ENCODE measurements around the gene CAPG.
A peak's percentile ranks its signal among the peaks of the same experiment; 100 is the strongest.
"Not testable (repeated sequence)": the region's sequence is repeated elsewhere in the genome, so short reads cannot be mapped to it uniquely, and the experiment has no call there.

CAPG gene

GRCh38 chr2:85420536-85421259, 10.5 kb upstream of the CAPG start:
- peak; percentile 93 for DNase-seq

- no peak for DNase-seq
Measured at GRCh38 chr2:85419009-85419675, 9.0 kb upstream of the CAPG start.

DNA sequence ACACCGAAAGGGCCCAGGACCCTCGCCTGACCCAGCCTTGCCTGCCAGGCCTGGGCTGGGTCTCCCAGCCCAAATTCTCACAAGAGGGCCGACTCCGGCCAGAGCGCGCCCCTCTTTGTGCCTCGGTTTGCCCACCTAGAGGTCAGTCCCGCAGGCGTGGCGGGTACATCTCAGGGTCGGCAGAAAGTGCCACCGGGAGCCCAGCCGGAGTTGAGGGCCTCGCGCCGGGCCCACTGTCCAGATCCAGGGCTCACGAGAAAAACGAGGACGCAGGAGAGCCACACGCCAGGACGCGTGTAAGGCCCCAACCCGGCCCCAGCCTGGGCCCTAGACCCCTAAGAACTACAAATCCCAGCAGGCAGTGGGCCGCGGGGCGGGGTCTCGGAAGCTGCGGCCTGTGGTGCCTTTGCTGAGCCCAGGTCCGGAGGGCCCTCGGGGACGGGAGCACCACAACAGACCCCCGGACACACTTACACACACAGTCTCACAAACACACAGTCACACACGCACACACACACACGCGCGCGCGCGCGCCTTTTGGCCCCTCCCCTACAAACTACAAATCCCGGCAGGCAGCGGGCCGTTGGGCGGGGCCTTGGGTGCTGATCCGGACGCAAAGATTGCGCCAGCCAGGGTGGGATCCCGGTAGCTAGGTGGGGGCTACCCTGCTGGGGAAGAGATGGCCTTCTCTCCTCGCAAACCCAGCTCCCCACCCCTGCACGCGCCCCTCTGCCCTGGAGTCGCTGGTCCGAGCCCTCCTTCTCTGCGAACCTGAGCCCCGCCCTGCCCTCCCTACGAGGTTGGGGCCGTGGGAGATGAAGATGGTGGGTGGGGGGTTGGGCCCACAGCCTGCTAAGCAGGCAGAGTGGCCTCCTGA, 8.2 kb upstream of the CAPG start, which contains the start of gene SH2D6:
TSS of gene SH2D6 (plus strand) at position 583 of the 877 bp plus-strand sequence. CDS start 10,752 bp downstream, outside the sequence.
- peak; percentile 94 for DNase-seq

- no peak for DNase-seq
Measured at GRCh38 chr2:85415980-85416650, 5.9 kb upstream of the CAPG start.

- DNase-seq: peak; percentile 74
Measured at GRCh38 chr2:85414761-85415553, 4.8 kb upstream of the CAPG start.

GRCh38 chr2:85414421-85414759, 4.2 kb upstream of the CAPG start:
- not testable (repeated sequence) for DNase-seq

DNA sequence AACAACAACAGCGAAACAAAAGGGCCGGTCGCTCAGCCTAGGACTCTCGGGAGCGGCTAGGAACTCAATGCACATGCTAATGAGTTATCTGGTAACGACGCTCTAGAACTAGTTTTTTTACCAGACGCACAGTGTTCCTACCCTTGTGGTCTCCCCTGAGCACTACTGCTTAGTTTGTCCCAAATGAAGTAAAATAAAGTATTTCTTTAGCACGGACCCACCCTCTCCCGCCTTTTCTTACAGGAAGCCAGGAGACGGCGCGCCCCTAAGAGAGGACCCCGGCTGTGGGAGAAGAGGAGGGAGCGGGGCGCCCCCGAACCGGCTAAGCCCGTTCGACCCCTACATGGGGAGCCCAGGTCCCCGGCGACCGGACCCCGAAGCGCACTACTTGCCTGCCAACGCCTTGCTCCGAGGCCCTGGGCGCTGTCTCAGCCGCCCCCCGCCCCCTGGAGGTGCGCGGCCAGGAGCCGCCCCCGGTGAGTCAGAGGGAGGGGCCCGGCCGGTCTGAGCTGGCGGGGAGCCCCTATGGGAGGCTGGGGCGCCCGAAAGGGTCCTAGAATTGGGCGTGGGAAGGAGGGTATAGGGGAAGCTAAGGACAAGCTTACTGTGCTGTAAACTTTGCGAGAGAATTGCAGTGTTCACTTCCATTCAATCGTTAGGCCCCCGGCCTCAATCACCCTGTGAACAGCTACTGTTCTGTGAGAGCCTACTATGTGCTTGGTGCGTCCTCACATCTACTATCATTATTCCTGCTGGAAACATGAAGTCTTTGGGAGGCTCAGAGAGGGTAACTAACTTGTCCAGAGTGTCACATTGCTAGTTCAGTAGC, 3.6 kb upstream of the CAPG start:
- DNase-seq: peak; percentile 68

GRCh38 chr2:85411405-85411748, 1.2 kb upstream of the CAPG start:
- DNase-seq: no peak

DNA sequence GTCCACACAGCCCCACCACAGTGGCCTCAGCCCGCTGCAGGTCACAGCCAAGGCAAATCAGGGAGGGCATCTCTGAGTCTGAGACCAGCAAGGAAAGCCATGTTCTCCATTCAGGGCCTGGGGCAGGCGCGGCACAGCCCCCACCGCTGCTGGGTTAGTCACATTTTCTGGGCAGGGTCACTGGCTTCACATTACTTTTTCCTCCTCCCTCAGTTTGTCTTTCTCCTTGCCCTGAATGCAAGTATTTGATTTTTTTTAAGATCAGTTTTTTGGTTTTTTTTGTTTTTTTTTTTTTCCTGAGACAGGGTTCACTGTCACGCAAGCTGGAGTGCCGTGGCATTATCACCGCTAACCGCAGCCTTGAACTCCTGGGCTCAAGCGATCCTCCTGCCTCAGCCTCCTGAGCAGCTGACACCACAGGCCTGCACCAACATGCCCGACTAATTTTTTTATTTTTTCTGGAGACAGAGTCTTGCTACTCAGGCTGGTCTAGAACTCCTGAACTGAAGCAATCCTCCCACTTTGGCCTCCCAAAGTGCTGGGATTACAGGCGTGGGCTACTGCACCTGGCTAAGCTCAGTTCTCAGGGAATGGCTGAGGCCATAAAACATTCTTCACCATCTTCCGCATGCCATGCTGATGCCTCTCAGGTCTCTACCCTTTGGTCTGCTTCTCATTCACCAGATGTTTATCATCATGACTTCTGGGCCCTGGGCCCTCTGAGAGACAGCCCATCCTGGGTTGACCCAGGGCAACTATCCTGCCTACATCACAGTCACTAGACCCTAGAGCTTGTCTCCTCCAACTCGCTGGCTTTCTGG, 628 bp upstream of the CAPG start:
- no peak for DNase-seq

- DNase-seq: peak; percentile 96
Measured at GRCh38 chr2:85405201-85406059, 4.7 kb downstream of the CAPG start.

- DNase-seq: peak; percentile 71
Measured at GRCh38 chr2:85401844-85402243, 8.3 kb downstream of the CAPG start.

- DNase-seq: no peak
Measured at GRCh38 chr2:85401464-85401805, 8.7 kb downstream of the CAPG start.

DNA sequence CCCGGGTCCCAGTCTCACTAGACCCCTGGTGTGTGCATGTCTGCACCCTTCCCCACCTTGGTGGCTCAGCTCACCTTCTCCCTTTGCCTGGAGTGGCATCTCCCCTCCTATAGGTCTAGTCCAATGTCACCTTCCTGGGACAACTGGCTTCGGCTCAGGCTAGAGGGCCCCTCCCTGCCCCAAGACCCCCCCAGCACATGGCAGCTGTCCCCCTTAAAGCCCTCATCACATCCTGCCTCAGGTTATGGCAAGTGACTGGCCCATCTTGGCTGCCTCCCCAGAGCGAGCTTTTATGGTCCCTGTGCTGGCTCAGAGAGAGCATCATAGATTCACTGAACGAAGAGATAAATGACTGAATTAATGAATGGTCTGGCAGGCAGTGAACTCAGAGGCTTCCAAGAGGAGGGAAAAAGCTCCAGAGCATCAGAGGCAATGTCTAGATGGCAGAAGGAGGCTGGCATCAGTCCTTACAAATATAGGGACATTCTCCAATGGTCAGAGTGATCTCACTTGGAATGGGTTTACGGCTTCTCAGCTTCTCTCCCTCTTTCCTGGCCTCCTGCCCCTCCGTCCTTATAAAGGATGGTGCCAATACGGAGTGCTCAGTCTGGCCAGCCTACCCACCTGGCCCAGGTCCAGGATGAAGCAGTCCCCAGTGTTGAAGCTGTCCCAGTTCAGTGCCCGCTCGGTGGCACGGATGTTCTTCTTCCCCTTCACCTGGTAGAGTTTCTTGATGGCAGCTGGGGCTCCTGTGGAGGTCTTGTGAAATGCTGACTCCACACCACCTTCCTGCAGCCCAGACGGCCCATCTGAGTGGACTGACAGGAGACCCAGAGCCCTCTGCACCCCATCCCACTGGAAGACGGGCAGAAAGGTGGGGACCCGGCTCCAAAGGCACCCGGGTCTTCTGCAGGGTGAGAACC, 9.4 kb downstream of the CAPG start:
- no peak for DNase-seq

- DNase-seq: no peak
Measured at GRCh38 chr2:85400023-85400422, 10.1 kb downstream of the CAPG start.

- DNase-seq: no peak
Measured at GRCh38 chr2:85399183-85399455, 11.0 kb downstream of the CAPG start.

DNA sequence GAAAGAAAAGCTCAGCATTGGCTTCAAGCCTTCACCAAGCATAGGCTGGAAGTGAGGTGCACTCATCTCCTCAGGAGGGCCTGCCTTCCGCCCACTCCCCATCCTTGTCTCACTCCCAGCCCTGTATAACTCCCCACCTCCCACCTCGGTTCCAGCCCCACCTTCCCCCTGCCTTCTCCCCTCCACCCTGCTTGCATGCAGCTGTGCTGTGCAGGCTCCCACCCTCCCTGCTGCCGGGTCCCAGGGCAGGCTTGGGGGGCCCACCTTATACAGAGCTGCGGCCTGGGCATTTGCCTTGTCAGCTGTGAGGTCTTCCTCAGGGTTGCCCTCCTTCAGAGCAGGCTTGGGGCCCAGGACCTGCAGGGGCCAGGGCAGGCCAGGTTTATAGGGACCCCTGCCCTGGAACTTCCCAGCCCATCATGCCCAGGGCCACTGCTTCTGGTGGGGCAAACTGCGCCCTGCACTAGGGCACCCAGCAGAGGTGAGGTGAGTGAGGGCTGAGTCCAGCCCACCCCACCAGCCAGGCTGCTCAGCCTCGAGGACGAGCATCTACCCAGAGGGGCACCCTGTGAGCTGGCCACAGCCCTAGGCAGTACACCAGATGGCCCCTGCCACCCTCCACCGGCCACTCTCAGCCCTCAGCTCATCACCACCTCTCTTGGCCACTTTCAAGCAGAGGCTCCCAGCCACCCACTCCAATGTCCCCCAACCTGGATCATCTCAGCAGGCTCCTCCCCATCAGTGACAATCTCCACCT, 11.6 kb downstream of the CAPG start:
- no peak for DNase-seq

- DNase-seq: no peak
Measured at GRCh38 chr2:85397925-85398331, 12.2 kb downstream of the CAPG start.
